Measurements from ENCODE around the gene SYNE1.

Gene SYNE1

DNA sequence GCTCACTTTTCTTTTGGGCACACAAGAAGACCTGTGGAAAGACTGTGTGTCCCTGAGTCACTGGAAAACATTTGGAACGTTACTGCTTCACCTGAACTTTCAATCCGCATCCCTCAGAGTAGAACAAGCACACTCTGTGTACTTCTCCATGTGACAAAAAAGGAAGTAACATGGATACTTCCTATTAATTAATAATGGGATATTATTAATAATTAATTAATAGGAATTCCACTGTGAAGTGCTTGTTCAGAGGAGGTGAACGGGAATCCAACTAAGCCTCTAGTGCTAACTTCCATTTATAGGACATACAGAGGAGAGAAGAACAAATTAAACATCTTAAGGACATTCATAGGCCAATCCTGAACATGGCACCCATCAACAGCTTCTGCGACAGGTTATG, 407.8 kb downstream of the SYNE1 start:
- Histone ChIP-seq H3K9me2 (replicated peaks; ENCODE audit: insufficient read depth, low read length) (no peaks in the 10 kb centered on the region), H3F3A (ENCODE audit: insufficient read depth) (peaks cover 4% of the 10 kb centered on the region; the same call in 1 of the 2 replicates), H3K36me3 (ENCODE audit: low read length) (peaks cover 91% of the 10 kb centered on the region), H3K27me3 (ENCODE audit: low read length) (no peaks in the 10 kb centered on the region), H3K9me3 (ENCODE audit: insufficient read depth, low read length) (no peaks in the 10 kb centered on the region), H3K4me2 (ENCODE audit: low read depth, low read length, poor library complexity, severe bottlenecking) (no peak overlapping the region), H3K27ac (ENCODE audit: low read depth, low read length) (no peak overlapping the region), H2AFZ (ENCODE audit: low read depth, low read length, severe bottlenecking) (no peak overlapping the region), H4K20me1 (ENCODE audit: low read depth, low read length) (no peaks in the 10 kb centered on the region), H3K4me3 (ENCODE audit: insufficient read depth, low read length, poor library complexity, severe bottlenecking) (no peak overlapping the region), H3K79me2 (ENCODE audit: insufficient read depth, low read length) (no peaks in the 10 kb centered on the region), H3K9ac (ENCODE audit: low read length) (no peak overlapping the region)
- TF ChIP-seq EZH2phosphoT487 (conservative IDR thresholded peaks at IDR 0.05; ENCODE audit: low read length) (no peak), CTCF (IDR thresholded peaks at IDR 0.05; ENCODE audit: insufficient read depth, low read length, poor library complexity, severe bottlenecking) (no peak)

DNA sequence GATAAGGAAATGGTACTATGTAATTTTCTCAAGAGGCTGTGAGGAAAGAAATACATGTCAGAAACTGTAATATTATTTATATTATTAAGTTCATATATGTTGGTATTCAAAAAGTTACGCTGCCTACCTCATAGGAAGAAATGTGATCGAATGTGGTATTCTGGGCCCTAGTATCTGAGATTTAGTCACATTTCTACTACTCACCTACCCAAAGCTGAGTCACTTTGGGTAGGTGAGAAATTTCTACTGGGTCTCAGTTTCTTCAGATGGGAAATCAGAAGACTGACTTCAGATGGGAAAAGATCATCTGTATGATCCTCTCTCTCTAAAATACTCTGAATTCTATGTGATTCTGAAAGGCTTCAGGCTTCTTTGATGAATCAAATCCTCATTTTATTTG, 411.0 kb downstream of the SYNE1 start:
- H2AFZ ChIP-seq (ENCODE audit: low read depth, low read length, severe bottlenecking) = no peak overlapping the region
- no peaks in the 10 kb centered on the region for H3K79me2 ChIP-seq (ENCODE audit: insufficient read depth, low read length)
- H3K4me3 ChIP-seq (ENCODE audit: insufficient read depth, low read length, poor library complexity, severe bottlenecking) = no peak overlapping the region
- H4K20me1 ChIP-seq (ENCODE audit: low read depth, low read length) = no peaks in the 10 kb centered on the region
- peaks cover 96% of the 10 kb centered on the region for H3K36me3 ChIP-seq (ENCODE audit: low read length)
- no peaks in the 10 kb centered on the region for H3K27me3 ChIP-seq (ENCODE audit: low read length)
- no peak for TF ChIP-seq EZH2phosphoT487 (conservative IDR thresholded peaks at IDR 0.05; ENCODE audit: low read length)
- no peak for TF ChIP-seq CTCF (IDR thresholded peaks at IDR 0.05; ENCODE audit: insufficient read depth, low read length, poor library complexity, severe bottlenecking)
- H3K9me2 ChIP-seq (replicated peaks; ENCODE audit: insufficient read depth, low read length) = no peaks in the 10 kb centered on the region
- H3F3A ChIP-seq (ENCODE audit: insufficient read depth) = no peaks in the 10 kb centered on the region
- no peak overlapping the region for H3K4me2 ChIP-seq (ENCODE audit: low read depth, low read length, poor library complexity, severe bottlenecking)
- no peak overlapping the region for H3K27ac ChIP-seq (ENCODE audit: low read depth, low read length)
- no peak overlapping the region for H3K9ac ChIP-seq (ENCODE audit: low read length)
- peaks cover 4% of the 10 kb centered on the region; the same call in 1 of the 2 replicates for H3K9me3 ChIP-seq (ENCODE audit: insufficient read depth, low read length)

- no peaks in the 10 kb centered on the region for H3K27me3 ChIP-seq (ENCODE audit: low read length)
- no peak for TF ChIP-seq EZH2phosphoT487 (conservative IDR thresholded peaks at IDR 0.05; ENCODE audit: low read length)
- TF ChIP-seq CTCF (IDR thresholded peaks at IDR 0.05; ENCODE audit: insufficient read depth, low read length, poor library complexity, severe bottlenecking) = no peak
- H3F3A ChIP-seq (ENCODE audit: insufficient read depth) = no peaks in the 10 kb centered on the region
- H2AFZ ChIP-seq (ENCODE audit: low read depth, low read length, severe bottlenecking) = no peak overlapping the region
- H3K9me3 ChIP-seq (ENCODE audit: insufficient read depth, low read length) = peaks cover 4% of the 10 kb centered on the region; the same call in 1 of the 2 replicates
- H4K20me1 ChIP-seq (ENCODE audit: low read depth, low read length) = no peaks in the 10 kb centered on the region
- H3K4me2 ChIP-seq (ENCODE audit: low read depth, low read length, poor library complexity, severe bottlenecking) = no peak overlapping the region
- H3K9ac ChIP-seq (ENCODE audit: low read length) = no peak overlapping the region
- no peak overlapping the region for H3K27ac ChIP-seq (ENCODE audit: low read depth, low read length)
- H3K36me3 ChIP-seq (ENCODE audit: low read length) = peaks cover 96% of the 10 kb centered on the region
- H3K4me3 ChIP-seq (ENCODE audit: insufficient read depth, low read length, poor library complexity, severe bottlenecking) = no peak overlapping the region
- H3K79me2 ChIP-seq (ENCODE audit: insufficient read depth, low read length) = no peaks in the 10 kb centered on the region
- H3K9me2 ChIP-seq (replicated peaks; ENCODE audit: insufficient read depth, low read length) = no peaks in the 10 kb centered on the region
Measured at GRCh38 chr6:152225241-152225934, 411.8 kb downstream of the SYNE1 start.

Measured in SU-DHL-6 (cell line).